ENCODE data around the gene ATP5PO. TPM values are rescaled to one million over a fixed set of nuclear protein-coding genes. Genes with fewer than 3 reads are reported as not detected.

Gene ATP5PO
- total RNA-seq, 1 donor from 2014 or later: 100 TPM

DNA sequence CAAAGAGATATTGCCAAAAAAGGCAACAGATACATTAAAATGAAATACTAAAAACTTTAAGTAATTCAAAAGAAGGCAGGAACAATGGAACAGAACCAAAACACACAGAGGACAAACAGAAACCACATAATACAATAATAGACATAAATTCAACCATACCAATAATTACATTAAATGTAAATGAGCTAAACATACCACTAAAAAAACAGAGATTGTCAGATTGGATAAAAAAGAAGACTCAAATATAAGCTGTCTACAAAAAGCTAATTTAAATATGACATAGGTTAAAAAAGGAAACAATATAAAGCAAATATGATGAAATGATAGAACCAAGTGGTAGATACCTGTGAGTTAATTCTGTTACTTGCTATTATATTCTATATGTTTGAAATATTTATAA, 44.1 kb upstream of the ATP5PO start:
- Histone ChIP-seq H3K27ac (no peak overlapping the region), H3K36me3 (no peaks in the 10 kb centered on the region), H3K4me3 (no peak overlapping the region), H3K9me3 (no peaks in the 10 kb centered on the region), H3K4me1 (no peaks in the 10 kb centered on the region), H3K27me3 (ENCODE audit: low read depth) (no peaks in the 10 kb centered on the region)
- no peak for DNase-seq
- TF ChIP-seq, protein P1, sequence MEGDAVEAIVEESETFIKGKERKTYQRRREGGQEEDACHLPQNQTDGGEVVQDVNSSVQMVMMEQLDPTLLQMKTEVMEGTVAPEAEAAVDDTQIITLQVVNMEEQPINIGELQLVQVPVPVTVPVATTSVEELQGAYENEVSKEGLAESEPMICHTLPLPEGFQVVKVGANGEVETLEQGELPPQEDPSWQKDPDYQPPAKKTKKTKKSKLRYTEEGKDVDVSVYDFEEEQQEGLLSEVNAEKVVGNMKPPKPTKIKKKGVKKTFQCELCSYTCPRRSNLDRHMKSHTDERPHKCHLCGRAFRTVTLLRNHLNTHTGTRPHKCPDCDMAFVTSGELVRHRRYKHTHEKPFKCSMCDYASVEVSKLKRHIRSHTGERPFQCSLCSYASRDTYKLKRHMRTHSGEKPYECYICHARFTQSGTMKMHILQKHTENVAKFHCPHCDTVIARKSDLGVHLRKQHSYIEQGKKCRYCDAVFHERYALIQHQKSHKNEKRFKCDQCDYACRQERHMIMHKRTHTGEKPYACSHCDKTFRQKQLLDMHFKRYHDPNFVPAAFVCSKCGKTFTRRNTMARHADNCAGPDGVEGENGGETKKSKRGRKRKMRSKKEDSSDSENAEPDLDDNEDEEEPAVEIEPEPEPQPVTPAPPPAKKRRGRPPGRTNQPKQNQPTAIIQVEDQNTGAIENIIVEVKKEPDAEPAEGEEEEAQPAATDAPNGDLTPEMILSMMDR (IDR thresholded peaks at IDR 0.05): no peak
- no peak for ATAC-seq
- intact Hi-C loops (cut with DNase I): no loop called here

DNA sequence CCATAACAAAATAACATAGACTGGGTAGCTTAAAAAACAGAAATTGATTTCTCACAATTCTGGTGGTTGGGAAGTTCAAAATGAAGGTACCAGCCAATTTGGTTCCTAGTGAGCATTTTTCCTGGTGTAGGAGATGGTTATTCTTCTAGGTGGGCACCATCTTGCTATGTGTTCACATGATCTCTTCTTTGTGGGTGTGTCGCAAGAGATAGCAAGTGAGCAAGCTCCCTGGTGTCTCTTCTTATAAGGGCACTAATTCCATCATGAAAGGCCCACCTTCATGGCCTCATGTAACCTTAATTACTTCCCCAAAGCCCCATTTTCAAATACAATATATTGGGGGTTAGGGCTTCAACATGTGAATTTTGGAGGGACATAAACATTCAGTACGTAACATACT, 38.8 kb upstream of the ATP5PO start:
- TF ChIP-seq, protein P1 (IDR thresholded peaks at IDR 0.05): no peak
- intact Hi-C loops (cut with DNase I): no loop called here
- Histone ChIP-seq H3K4me1 (no peaks in the 10 kb centered on the region), H3K9me3 (no peaks in the 10 kb centered on the region), H3K27me3 (ENCODE audit: low read depth) (no peaks in the 10 kb centered on the region), H3K36me3 (no peaks in the 10 kb centered on the region), H3K27ac (no peak overlapping the region), H3K4me3 (no peak overlapping the region)
- ATAC-seq: no peak
- no peak for DNase-seq

DNA sequence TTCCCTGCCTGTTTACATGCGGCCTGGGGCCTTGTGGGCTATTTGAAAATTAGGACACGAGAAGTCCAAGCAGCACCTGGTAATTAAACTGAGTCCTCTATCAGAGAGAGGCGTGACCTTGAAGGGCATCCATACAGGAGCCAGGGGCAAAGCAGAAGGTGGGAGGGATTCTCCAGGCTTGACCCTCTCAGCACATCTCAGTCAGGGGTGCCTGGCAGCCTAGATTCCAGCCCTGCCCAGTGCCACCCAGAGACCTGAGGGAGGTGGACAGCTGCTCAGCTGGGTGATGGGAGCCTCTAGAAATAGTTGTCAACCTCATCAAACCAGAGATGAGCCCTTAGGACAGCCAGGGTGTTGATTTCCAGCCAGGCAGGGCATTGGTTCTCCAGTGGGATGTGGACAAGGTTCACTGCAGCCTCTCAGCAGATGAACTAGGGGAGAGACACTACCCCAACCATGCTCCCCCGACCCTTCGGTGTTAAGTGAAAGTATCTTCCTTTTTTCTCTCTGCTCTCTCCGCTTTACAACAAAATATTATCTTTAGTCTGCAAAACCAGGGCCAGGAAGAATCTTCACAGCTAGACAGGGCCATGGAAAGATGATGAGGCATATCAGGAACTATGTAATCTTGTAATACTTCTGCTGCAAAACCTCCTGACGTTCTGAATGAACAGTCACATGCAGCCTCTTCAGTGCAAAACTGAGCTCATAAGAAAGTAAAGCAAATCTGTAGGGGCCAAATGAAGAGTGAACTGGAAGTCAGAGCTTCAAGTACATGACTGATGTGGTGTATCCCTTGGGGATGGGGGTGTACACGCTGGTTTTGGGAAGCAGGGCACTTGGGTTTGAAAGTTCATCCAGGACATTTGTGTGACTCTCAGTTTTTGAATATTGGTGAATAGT, 35.9 kb upstream of the ATP5PO start:
- TF ChIP-seq, protein P1 (IDR thresholded peaks at IDR 0.05): no peak
- H3K4me3 ChIP-seq: no peak overlapping the region
- H3K27ac ChIP-seq: no peak overlapping the region
- no peak for ATAC-seq
- peaks cover 18% of the 10 kb centered on the region for H3K4me1 ChIP-seq
- no peaks in the 10 kb centered on the region for H3K36me3 ChIP-seq
- DNase-seq: no peak
- intact Hi-C loops (cut with DNase I): no loop called here
- no peaks in the 10 kb centered on the region for H3K9me3 ChIP-seq
- H3K27me3 ChIP-seq (ENCODE audit: low read depth): no peaks in the 10 kb centered on the region

DNA sequence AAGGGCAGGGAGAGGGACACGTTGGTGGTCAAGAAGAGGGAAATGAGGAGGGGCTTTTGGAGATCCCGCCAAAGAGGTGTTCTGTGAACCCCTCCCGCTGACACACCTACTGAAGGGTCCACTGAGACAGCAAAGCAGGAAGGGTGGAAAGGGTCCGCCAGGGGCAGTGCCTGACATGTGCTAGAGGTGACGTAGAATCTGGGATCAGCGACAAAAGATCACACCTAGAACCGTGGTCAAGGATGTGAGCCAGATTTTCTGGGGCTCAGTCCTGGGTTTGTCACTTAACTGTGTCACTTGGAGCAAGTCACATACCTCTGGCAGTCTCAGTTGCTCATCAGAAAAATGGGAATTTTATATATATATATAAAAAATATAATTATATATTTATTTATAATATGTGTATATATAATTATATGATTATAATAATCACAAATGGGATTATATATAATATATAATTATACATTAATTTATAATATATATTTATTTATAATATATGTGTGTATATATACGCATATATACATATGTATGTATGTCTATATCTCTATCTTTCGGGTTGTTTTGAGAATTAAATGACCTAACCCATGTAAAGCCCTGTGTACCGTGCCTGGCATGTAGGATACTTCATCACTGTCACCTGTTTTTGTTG, 35.0 kb upstream of the ATP5PO start:
- Histone ChIP-seq H3K9me3 (no peaks in the 10 kb centered on the region), H3K4me3 (no peak overlapping the region), H3K27ac (peak overlapping the region; percentile 21), H3K4me1 (peaks cover 18% of the 10 kb centered on the region), H3K36me3 (no peaks in the 10 kb centered on the region), H3K27me3 (ENCODE audit: low read depth) (no peaks in the 10 kb centered on the region)
- ATAC-seq (no peak), DNase-seq (no peak)
- TF ChIP-seq, protein P1 (IDR thresholded peaks at IDR 0.05): no peak
- intact Hi-C loops (cut with DNase I): no loop called here

DNA sequence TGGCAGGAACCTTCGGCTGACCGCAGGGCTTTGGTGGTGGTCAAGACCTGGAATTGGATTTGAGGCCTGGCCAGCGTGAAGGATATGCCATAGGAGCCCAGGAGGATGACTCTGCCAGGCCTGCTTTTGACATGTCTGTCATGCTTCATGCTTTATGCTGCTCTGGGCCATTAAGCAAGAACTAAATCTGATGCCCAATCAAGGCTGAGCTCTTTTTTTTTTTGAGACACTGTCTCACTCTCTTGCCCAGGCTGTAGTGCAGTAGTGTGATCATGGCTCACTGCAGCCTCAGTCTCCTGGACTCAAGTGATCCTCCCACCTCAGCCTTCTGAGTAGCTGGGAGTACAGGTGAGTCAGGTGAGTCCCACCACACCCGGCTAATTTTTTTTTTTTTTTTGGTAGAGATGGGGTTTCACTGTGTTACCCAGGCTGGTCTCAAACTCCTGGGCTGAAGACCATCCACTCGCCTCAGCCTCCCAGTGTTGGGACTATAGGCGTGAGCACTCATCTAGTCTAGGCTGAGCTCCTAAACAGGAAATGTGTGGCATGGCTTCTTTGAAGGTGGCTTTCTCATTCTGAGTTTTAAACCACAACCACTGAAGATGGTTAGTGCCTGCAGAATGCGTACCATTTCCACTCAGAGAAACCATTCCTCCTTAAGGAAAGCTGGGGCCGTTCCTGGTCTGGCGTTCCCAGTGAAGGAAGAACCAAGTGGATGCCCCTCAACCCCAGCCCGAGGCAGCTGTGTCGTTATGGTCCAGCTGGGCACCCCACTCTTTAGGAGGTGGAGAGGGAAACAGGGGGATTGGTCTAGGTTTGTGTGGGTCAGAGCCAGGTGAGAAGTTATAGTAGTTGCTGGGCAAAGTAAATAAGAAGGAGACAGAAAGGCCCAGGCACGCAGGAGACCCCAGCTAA, 34.2 kb upstream of the ATP5PO start:
- DNase-seq (no peak), ATAC-seq (no peak)
- Histone ChIP-seq H3K4me1 (peaks cover 18% of the 10 kb centered on the region), H3K27ac (peak overlapping the region; percentile 83), H3K4me3 (no peak overlapping the region), H3K27me3 (ENCODE audit: low read depth) (no peaks in the 10 kb centered on the region), H3K36me3 (no peaks in the 10 kb centered on the region), H3K9me3 (no peaks in the 10 kb centered on the region)
- TF ChIP-seq, protein P1 (IDR thresholded peaks at IDR 0.05): no peak
- intact Hi-C loops (cut with DNase I): no loop called here

Data from lower lobe of right lung (tissue), 2 donors.